Uterus (tissue), 4 donors: ENCODE results near the gene CLK3. TPM values are rescaled to one million over a fixed set of nuclear protein-coding genes. Genes with fewer than 3 reads are reported as not detected.
"Not testable (repeated sequence)": the region's sequence is repeated elsewhere in the genome, so short reads cannot be mapped to it uniquely, and the experiment has no call there.

ENCODE experiments used
- DNase-seq, 2 donors: peaks; one replicate each; pipeline ENCODE4 v3.0.0-alpha.2; 2019 to 2020
- H3K27ac ChIP-seq, 2 donors: fragments of 200-600 bp; sonication (generic); 1 replicate in 1 of 2; 2 replicates in 1 of 2; pipeline ENCODE4 v1.5.1; 2016 to 2018
- H3K27me3 ChIP-seq, 2 donors: fragments of 200-600 bp; sonication (generic); one replicate each; pipeline ENCODE4 v1.5.1; 2018 to 2019; ENCODE audit warnings: control low read depth in 1 of 2
- H3K36me3 ChIP-seq, 2 donors: fragments of 200-600 bp; sonication (generic); one replicate each; pipeline ENCODE4 v1.5.1; 2019; ENCODE audit warnings: control low read depth in 1 of 2
- H3K4me1 ChIP-seq, 2 donors: fragments of 200-600 bp; sonication (generic); one replicate each; pipeline ENCODE4 v1.5.1; 2018 to 2019; ENCODE audit warnings: control low read depth in 1 of 2
- H3K4me3 ChIP-seq, 2 donors: fragments of 200-600 bp; sonication (generic); 1 replicate in 1 of 2; 2 replicates in 1 of 2; pipeline ENCODE4 v1.5.1; 2018 to 2019; ENCODE audit warnings: mild to moderate bottlenecking in 1 of 2
- H3K9me3 ChIP-seq, 2 donors: fragments of 200-600 bp; sonication (generic); one replicate each; pipeline ENCODE4 v1.5.1; 2019; ENCODE audit warnings: control low read depth in 1 of 2
- POLR2A ChIP-seq, 2 donors: fragments of 450-650 bp; IDR thresholded peaks; one replicate each; pipeline ENCODE4 v1.6.1; 2016; ENCODE audit warnings: antibody characterized with exemption in 2 of 2, mild to moderate bottlenecking in 1 of 2, moderate library complexity in 1 of 2
- intact Hi-C: fragments of 100-400 bp; cut with DNase I; formaldehyde crosslinking; loops from one replicate; pipeline ENCODE4 v1.15.1; 2023; ENCODE audit warnings: low total_unique reads
- total RNA-seq, 4 donors: library from RNA; depleted of rRNA in 3 of 4; stranded (reverse); fragments of >200 nt in 3 of 4; gene quantifications; one replicate each; pipeline versions ENCODE4 v1.1.0 to v1.2.4, GENCODE V29; 2014 to 2023
- TF ChIP-seq, protein P1 (sequence below), 4 experiments: fragments of 200-600 bp in 2 of 4; fragments of 450-650 bp in 2 of 4; sonication (generic) in 2 of 4; IDR thresholded peaks; one replicate each; pipeline ENCODE4 v1.5.1; 2016 to 2019; ENCODE audit warnings: antibody characterized with exemption in 4 of 4, mild to moderate bottlenecking in 2 of 4, moderate library complexity in 1 of 4
- donor health status: DM: yes; HTN: yes; CAD: no.

CLK3 gene
- total RNA-seq, 4 donors from 2014 or later: 33.0 to 90.4 (median 84.2) TPM

- no peak overlapping the region for H3K4me3 ChIP-seq
- intact Hi-C loops: loop anchor here (10.0 kb wide), 1 partner anchor 254 kb away; no protein-coding TSS in a partner anchor
- no peaks in the 10 kb centered on the region for H3K4me1 ChIP-seq
- no peak for DNase-seq
- TF ChIP-seq, protein P1, sequence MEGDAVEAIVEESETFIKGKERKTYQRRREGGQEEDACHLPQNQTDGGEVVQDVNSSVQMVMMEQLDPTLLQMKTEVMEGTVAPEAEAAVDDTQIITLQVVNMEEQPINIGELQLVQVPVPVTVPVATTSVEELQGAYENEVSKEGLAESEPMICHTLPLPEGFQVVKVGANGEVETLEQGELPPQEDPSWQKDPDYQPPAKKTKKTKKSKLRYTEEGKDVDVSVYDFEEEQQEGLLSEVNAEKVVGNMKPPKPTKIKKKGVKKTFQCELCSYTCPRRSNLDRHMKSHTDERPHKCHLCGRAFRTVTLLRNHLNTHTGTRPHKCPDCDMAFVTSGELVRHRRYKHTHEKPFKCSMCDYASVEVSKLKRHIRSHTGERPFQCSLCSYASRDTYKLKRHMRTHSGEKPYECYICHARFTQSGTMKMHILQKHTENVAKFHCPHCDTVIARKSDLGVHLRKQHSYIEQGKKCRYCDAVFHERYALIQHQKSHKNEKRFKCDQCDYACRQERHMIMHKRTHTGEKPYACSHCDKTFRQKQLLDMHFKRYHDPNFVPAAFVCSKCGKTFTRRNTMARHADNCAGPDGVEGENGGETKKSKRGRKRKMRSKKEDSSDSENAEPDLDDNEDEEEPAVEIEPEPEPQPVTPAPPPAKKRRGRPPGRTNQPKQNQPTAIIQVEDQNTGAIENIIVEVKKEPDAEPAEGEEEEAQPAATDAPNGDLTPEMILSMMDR (IDR thresholded peaks at IDR 0.05): no peak
- TF ChIP-seq POLR2A (IDR thresholded peaks at IDR 0.05): no peak
- H3K27me3 ChIP-seq: no peaks in the 10 kb centered on the region
- H3K9me3 ChIP-seq: no peaks in the 10 kb centered on the region
- no peaks in the 10 kb centered on the region for H3K36me3 ChIP-seq
- no peak overlapping the region for H3K27ac ChIP-seq
Observed at GRCh38 chr15:74628949-74629348, 13.3 kb downstream of the CLK3 start.

DNA sequence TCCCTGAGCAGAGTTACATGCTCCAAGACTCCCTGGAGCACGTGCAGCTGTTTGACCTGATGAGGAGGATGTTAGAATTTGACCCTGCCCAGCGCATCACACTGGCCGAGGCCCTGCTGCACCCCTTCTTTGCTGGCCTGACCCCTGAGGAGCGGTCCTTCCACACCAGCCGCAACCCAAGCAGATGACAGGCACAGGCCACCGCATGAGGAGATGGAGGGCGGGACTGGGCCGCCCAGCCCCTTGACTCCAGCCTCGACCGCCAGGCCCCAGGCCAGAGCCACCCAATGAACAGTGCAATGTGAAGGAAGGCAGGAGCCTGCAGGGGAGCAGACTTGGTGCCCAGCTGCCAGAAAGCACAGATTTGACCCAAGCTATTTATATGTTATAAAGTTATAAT is 14.1 kb downstream of the CLK3 start:
- intact Hi-C loops: loop anchor here (5.0 to 10.0 kb wide), 2 partner anchors 138 to 255 kb away; no protein-coding TSS in a partner anchor
- not testable (repeated sequence) for H3K36me3 ChIP-seq

GRCh38 chr15:74630284-74631086 is 14.8 kb downstream of the CLK3 start:
- Histone ChIP-seq H3K27ac (no peak overlapping the region), H3K4me3 (no peak overlapping the region), H3K4me1 (no peaks in the 10 kb centered on the region), H3K36me3 (no peaks in the 10 kb centered on the region), H3K9me3 (no peaks in the 10 kb centered on the region), H3K27me3 (no peaks in the 10 kb centered on the region)
- no peak for DNase-seq
- intact Hi-C loops: loop anchor here (5.0 kb wide), 1 partner anchor 137 kb away; no protein-coding TSS in a partner anchor
- TF ChIP-seq POLR2A (IDR thresholded peaks at IDR 0.05): no peak
- TF ChIP-seq, protein P1 (IDR thresholded peaks at IDR 0.05): no peak

More for the DNA sequence above, 14.1 kb downstream of the CLK3 start:
- not testable (repeated sequence) for H3K27me3 ChIP-seq, H3K9me3 ChIP-seq, DNase-seq, H3K4me3 ChIP-seq, H3K27ac ChIP-seq, H3K4me1 ChIP-seq

- no peak for DNase-seq
- H3K27ac ChIP-seq: no peak overlapping the region
- no peaks in the 10 kb centered on the region for H3K4me1 ChIP-seq
- H3K36me3 ChIP-seq: no peaks in the 10 kb centered on the region
- no peak overlapping the region for H3K4me3 ChIP-seq
- intact Hi-C loops: loop anchor here (5.0 kb wide), 1 partner anchor 136 kb away; no protein-coding TSS in a partner anchor
- H3K9me3 ChIP-seq: no peaks in the 10 kb centered on the region
- no peak for TF ChIP-seq POLR2A (IDR thresholded peaks at IDR 0.05)
- TF ChIP-seq, protein P1 (IDR thresholded peaks at IDR 0.05): no peak
- no peaks in the 10 kb centered on the region for H3K27me3 ChIP-seq
Observed at GRCh38 chr15:74631087-74631385, 15.4 kb downstream of the CLK3 start.

- no peaks in the 10 kb centered on the region for H3K27me3 ChIP-seq
- no peak for DNase-seq
- no peaks in the 10 kb centered on the region for H3K9me3 ChIP-seq
- TF ChIP-seq POLR2A (IDR thresholded peaks at IDR 0.05): no peak
- TF ChIP-seq, protein P1 (IDR thresholded peaks at IDR 0.05): no peak
- H3K27ac ChIP-seq: no peak overlapping the region
- no peaks in the 10 kb centered on the region for H3K36me3 ChIP-seq
- intact Hi-C loops: loop anchor here (5.0 kb wide), 1 partner anchor 136 kb away; no protein-coding TSS in a partner anchor
- no peaks in the 10 kb centered on the region for H3K4me1 ChIP-seq
- no peak overlapping the region for H3K4me3 ChIP-seq
Observed at GRCh38 chr15:74631408-74631807, 15.8 kb downstream of the CLK3 start.
